Measurements from ENCODE around the gene NAPA. TPM values are rescaled to one million over a fixed set of nuclear protein-coding genes. Genes with fewer than 3 reads are reported as not detected.

NAPA gene
- polyA plus RNA-seq, 1 donor from 2014 or later = 100 TPM

GRCh38 chr19:47487551-47488515, 27.0 kb downstream of the NAPA start:
- H2AFZ ChIP-seq (ENCODE audit: low read depth, low read length) = no peak overlapping the region
- no peak overlapping the region for H3K4me3 ChIP-seq (ENCODE audit: low read length)
- H3K9me2 ChIP-seq (ENCODE audit: insufficient read depth, low read length) = no peaks in the 10 kb centered on the region
- TF ChIP-seq SMC3 (conservative IDR thresholded peaks at IDR 0.05; ENCODE audit: poor library complexity) (no peak), EP300 (conservative IDR thresholded peaks at IDR 0.05; ENCODE audit: poor library complexity, severe bottlenecking) (no peak), CTCF (IDR thresholded peaks at IDR 0.05; ENCODE audit: poor library complexity, severe bottlenecking) (no peak), RAD21 (conservative IDR thresholded peaks at IDR 0.05) (no peak), MXI1 (conservative IDR thresholded peaks at IDR 0.05; ENCODE audit: poor library complexity, severe bottlenecking) (no peak), REST (IDR thresholded peaks at IDR 0.05; ENCODE audit: borderline replicate concordance) (no peak), TAF1 (IDR thresholded peaks at IDR 0.05; ENCODE audit: low read depth) (no peak), EZH2 (IDR thresholded peaks at IDR 0.05; ENCODE audit: borderline replicate concordance, insufficient read depth, low read length, poor library complexity, severe bottlenecking) (no peak), POLR2AphosphoS5 (IDR thresholded peaks at IDR 0.05) (no peak)
- H3K4me2 ChIP-seq (ENCODE audit: low read length) = no peak overlapping the region
- H3K79me2 ChIP-seq (replicated peaks; ENCODE audit: insufficient read depth, low read length) = no peaks in the 10 kb centered on the region
- no peaks in the 10 kb centered on the region for H3K27me3 ChIP-seq (ENCODE audit: insufficient read depth, low read depth, low read length)
- H3K36me3 ChIP-seq (ENCODE audit: insufficient read depth, low read length) = no peaks in the 10 kb centered on the region
- no peaks in the 10 kb centered on the region for H3K9me3 ChIP-seq (ENCODE audit: low read length)
- no peak overlapping the region for H3K9ac ChIP-seq (ENCODE audit: low read length)
- no peak overlapping the region for H3K27ac ChIP-seq (ENCODE audit: low read length)
- H3F3A ChIP-seq (ENCODE audit: insufficient read depth, low read length, poor library complexity, severe bottlenecking) = no peaks in the 10 kb centered on the region
- no peaks in the 10 kb centered on the region for H4K20me1 ChIP-seq (ENCODE audit: insufficient read depth)

GRCh38 chr19:47486900-47487299, 28.0 kb downstream of the NAPA start:
- no peak for TF ChIP-seq EP300 (conservative IDR thresholded peaks at IDR 0.05; ENCODE audit: poor library complexity, severe bottlenecking)
- no peak for TF ChIP-seq EZH2 (IDR thresholded peaks at IDR 0.05; ENCODE audit: borderline replicate concordance, insufficient read depth, low read length, poor library complexity, severe bottlenecking)
- no peak for TF ChIP-seq POLR2AphosphoS5 (IDR thresholded peaks at IDR 0.05)
- no peak for TF ChIP-seq REST (IDR thresholded peaks at IDR 0.05; ENCODE audit: borderline replicate concordance)
- TF ChIP-seq SMC3 (conservative IDR thresholded peaks at IDR 0.05; ENCODE audit: poor library complexity) = no peak
- no peak for TF ChIP-seq CTCF (IDR thresholded peaks at IDR 0.05; ENCODE audit: poor library complexity, severe bottlenecking)
- TF ChIP-seq TAF1 (IDR thresholded peaks at IDR 0.05; ENCODE audit: low read depth) = no peak
- TF ChIP-seq RAD21 (conservative IDR thresholded peaks at IDR 0.05) = no peak
- TF ChIP-seq MXI1 (conservative IDR thresholded peaks at IDR 0.05; ENCODE audit: poor library complexity, severe bottlenecking) = no peak
- no peaks in the 10 kb centered on the region for H3K9me3 ChIP-seq (ENCODE audit: low read length)
- H4K20me1 ChIP-seq (ENCODE audit: insufficient read depth) = no peaks in the 10 kb centered on the region
- H3K79me2 ChIP-seq (replicated peaks; ENCODE audit: insufficient read depth, low read length) = no peaks in the 10 kb centered on the region
- H3F3A ChIP-seq (ENCODE audit: insufficient read depth, low read length, poor library complexity, severe bottlenecking) = no peaks in the 10 kb centered on the region
- no peak overlapping the region for H3K4me2 ChIP-seq (ENCODE audit: low read length)
- H3K36me3 ChIP-seq (ENCODE audit: insufficient read depth, low read length) = no peaks in the 10 kb centered on the region
- no peak overlapping the region for H3K9ac ChIP-seq (ENCODE audit: low read length)
- no peak overlapping the region for H3K27ac ChIP-seq (ENCODE audit: low read length)
- no peaks in the 10 kb centered on the region for H3K27me3 ChIP-seq (ENCODE audit: insufficient read depth, low read depth, low read length)
- H2AFZ ChIP-seq (ENCODE audit: low read depth, low read length) = no peak overlapping the region
- no peaks in the 10 kb centered on the region for H3K9me2 ChIP-seq (ENCODE audit: insufficient read depth, low read length)
- H3K4me3 ChIP-seq (ENCODE audit: low read length) = no peak overlapping the region
